Brain microvascular endothelial cell (primary cell): Measurements from ENCODE around the gene PMPCB.

ENCODE experiments used
- DNase-seq: peaks from one replicate; pipeline ENCODE4 v3.0.0-alpha.2; 2020
- H3K27ac ChIP-seq: fragments of 250-450 bp; sonication (Bioruptor Pico); 2 replicates; pipeline ENCODE4 v1.5.1; 2020; ENCODE audit warnings: mild to moderate bottlenecking, moderate library complexity
- H3K27me3 ChIP-seq: fragments of 250-450 bp; sonication (Bioruptor Pico); replicated peaks from 2 replicates; pipeline ENCODE4 v1.5.1; 2020; ENCODE audit warnings: mild to moderate bottlenecking
- H3K36me3 ChIP-seq: fragments of 250-450 bp; sonication (Bioruptor Pico); replicated peaks from 2 replicates; pipeline ENCODE4 v1.5.1; 2020; ENCODE audit warnings: mild to moderate bottlenecking
- H3K4me3 ChIP-seq: 2 replicates; pipeline ENCODE4 v1.5.1; 2011; ENCODE audit warnings: low read depth, mild to moderate bottlenecking, control low read depth, low read length, moderate library complexity
- in situ Hi-C: cut with HindIII; loops from 2 replicates; pipeline ENCODE4 v1.10.0; 2017; ENCODE audit warnings: low sequenced_read_pairs, low pct_ligation_motif_present
- TF ChIP-seq, protein P1 (sequence below): IDR thresholded peaks from 2 replicates; pipeline ENCODE4 v1.5.1; 2011; ENCODE audit warnings: low read depth, mild to moderate bottlenecking, moderate library complexity, low read length, control low read depth, inconsistent platforms; ENCODE audit errors: missing control alignments

PMPCB gene

DNA sequence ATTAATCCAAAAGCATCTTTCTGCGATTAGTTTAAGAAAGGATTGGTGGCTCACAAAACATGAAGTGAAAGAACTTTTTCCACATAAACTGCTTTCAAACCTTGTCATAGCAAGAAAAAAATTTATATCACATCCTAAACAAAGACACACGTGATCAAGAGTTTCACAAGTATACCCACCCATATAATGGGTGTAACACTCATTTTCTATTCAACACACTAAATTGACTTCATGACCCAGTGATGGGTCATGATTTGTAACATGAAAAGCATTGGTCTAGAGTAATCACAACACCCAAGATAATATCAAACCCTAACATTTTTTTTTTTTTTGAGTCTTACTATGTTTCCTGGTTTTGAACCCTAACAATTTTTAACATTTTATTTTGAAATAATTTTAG lies 17.6 kb downstream of the PMPCB start:
- Histone ChIP-seq H3K27ac (no peak overlapping the region), H3K27me3 (no peaks in the 10 kb centered on the region), H3K36me3 (peaks cover 82% of the 10 kb centered on the region), H3K4me3 (no peak overlapping the region)
- in situ Hi-C loops, result no loop called here
- TF ChIP-seq, protein P1, sequence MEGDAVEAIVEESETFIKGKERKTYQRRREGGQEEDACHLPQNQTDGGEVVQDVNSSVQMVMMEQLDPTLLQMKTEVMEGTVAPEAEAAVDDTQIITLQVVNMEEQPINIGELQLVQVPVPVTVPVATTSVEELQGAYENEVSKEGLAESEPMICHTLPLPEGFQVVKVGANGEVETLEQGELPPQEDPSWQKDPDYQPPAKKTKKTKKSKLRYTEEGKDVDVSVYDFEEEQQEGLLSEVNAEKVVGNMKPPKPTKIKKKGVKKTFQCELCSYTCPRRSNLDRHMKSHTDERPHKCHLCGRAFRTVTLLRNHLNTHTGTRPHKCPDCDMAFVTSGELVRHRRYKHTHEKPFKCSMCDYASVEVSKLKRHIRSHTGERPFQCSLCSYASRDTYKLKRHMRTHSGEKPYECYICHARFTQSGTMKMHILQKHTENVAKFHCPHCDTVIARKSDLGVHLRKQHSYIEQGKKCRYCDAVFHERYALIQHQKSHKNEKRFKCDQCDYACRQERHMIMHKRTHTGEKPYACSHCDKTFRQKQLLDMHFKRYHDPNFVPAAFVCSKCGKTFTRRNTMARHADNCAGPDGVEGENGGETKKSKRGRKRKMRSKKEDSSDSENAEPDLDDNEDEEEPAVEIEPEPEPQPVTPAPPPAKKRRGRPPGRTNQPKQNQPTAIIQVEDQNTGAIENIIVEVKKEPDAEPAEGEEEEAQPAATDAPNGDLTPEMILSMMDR, result no peak
- no peak for DNase-seq

DNA sequence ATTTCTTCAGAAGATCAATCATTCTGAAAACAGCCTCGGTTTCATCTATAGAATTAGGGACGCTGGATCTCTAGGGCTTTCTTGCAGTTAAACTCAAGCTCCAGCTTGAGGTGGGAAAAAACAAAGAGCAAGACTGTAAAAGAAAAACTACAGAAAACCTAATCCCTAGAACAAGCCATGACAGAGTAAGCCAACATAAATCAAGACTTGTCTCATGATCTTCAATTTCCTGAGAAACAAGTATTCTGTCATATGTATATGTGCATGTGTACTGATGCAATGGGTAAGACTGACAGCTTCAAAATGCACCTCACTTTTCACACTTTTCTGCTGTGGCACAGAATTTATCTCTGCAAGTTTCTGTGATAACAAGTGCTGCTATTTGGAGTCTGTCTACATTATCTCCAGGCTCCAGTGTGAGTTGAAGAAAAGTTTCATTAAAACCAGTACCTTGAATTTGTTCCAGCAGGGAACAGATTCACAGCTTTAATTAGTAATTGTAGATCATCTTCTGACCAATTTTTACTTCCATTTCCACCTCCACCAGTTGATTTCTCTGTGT lies 19.2 kb downstream of the PMPCB start:
- in situ Hi-C loops, result no loop called here
- DNase-seq, result no peak
- Histone ChIP-seq H3K4me3 (no peak overlapping the region), H3K27me3 (no peaks in the 10 kb centered on the region), H3K27ac (no peak overlapping the region), H3K36me3 (peaks cover 88% of the 10 kb centered on the region)
- TF ChIP-seq, protein P1, result no peak

DNA sequence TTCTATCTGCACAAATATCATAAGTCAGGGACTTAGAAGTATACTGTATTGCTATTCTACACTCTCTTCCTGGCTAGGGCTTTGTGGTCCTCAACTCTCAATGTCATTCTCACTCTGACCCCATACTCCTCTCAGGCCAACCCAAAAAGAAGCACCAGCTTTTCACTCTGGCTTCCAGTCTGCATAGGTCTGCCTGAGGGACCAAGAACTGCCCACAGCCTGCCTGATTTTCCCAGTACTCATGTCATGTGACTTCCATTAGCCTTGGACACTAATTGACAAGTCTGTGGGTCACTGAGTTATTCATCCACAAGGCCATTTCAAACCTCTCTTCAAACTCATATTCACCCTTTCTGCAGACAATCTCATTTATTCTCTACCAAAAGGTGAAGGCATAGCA lies 19.8 kb downstream of the PMPCB start:
- Histone ChIP-seq H3K27ac (no peak overlapping the region), H3K4me3 (no peak overlapping the region), H3K36me3 (peaks cover 87% of the 10 kb centered on the region), H3K27me3 (no peaks in the 10 kb centered on the region)
- TF ChIP-seq, protein P1, result no peak
- in situ Hi-C loops, result no loop called here
- no peak for DNase-seq

DNA sequence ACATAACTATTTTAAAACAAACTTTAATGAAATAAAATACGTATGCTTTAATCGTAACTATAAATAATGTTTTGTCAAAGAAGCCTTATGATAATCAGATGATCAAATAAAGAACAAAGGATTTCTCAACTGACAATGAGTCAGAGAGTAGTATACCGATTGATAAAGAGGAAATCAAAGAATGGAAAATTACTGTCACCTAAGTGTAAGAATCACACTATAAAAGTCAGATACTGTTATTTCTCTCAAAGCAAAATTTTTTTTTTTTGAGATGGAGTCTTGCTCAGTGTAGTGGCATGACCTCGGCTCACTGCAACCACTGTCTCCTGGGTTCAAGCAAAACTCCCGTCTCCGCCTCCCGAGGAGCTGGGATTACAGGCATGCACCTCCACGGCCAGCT lies 28.5 kb downstream of the PMPCB start:
- no peak for DNase-seq
- Histone ChIP-seq H3K4me3 (no peak overlapping the region), H3K27me3 (no peaks in the 10 kb centered on the region), H3K27ac (no peak overlapping the region), H3K36me3 (peaks cover 55% of the 10 kb centered on the region)
- TF ChIP-seq, protein P1, result no peak
- in situ Hi-C loops, result no loop called here

DNA sequence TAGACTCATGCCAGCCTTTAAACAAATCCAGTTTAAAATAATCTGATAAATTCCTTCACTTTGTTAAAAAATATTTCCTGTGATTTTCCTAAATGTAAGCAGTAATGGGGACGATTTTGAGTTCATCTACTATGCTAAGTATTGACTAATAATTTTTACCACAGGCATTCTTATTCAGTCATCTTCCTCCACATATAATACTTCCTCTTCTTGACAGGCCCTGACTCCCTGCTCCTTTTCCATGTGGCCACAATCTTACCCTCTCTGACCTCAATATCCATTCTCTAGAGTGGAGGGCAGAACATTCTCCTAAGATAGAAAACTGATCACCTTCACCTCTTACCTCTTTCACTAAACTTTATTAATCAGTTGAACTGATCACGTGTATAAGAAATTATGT lies 39.5 kb downstream of the PMPCB start:
- TF ChIP-seq, protein P1, result no peak
- Histone ChIP-seq H3K27me3 (no peaks in the 10 kb centered on the region), H3K4me3 (no peak overlapping the region), H3K36me3 (peaks cover 60% of the 10 kb centered on the region), H3K27ac (no peak overlapping the region)
- DNase-seq, result no peak
- in situ Hi-C loops, result no loop called here

DNA sequence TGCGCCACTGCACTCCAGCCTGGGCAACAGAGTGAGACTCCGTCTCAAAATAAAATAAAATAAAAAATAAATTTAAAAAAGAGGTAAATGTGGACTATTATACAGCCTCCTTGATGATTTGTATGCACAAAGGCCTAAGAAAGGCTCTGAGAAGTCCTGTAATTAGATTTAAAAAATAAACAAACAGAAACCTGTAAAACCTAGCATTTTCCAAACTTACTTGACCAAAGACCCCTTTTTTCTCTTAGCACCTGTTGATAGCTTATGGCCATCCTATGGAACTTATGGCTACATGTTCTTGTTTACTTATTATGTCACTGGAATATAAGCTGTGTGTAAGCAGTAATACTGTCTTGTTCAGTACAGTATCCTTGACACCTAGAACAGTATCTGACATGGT lies 41.6 kb downstream of the PMPCB start:
- Histone ChIP-seq H3K4me3 (no peak overlapping the region), H3K27ac (no peak overlapping the region), H3K27me3 (no peaks in the 10 kb centered on the region), H3K36me3 (peaks cover 53% of the 10 kb centered on the region)
- DNase-seq, result no peak
- TF ChIP-seq, protein P1, result no peak
- in situ Hi-C loops, result no loop called here
